Osteocyte (in vitro differentiated cells): Measurements from ENCODE around the gene CACTIN. TPM values are rescaled to one million over a fixed set of nuclear protein-coding genes. Genes with fewer than 3 reads are reported as not detected.

Experiments used
- DNase-seq: peaks from one replicate; pipeline ENCODE4 v3.0.0; 2021; ENCODE audit warnings: mixed read lengths; ENCODE audit not compliant: unreplicated experiment; ENCODE audit errors: extremely low spot score
- H3K27ac Mint-ChIP-seq: one replicate; pipeline ENCODE4 v1.8.0; 2021; ENCODE audit warnings: mild to moderate bottlenecking, mixed read lengths; ENCODE audit not compliant: unreplicated experiment
- H3K27me3 Mint-ChIP-seq: one replicate; pipeline ENCODE4 v1.8.0; 2021; ENCODE audit warnings: mixed read lengths; ENCODE audit not compliant: unreplicated experiment
- H3K36me3 Mint-ChIP-seq: one replicate; pipeline ENCODE4 v1.8.0; 2021; ENCODE audit warnings: mixed read lengths; ENCODE audit not compliant: unreplicated experiment
- H3K4me1 Mint-ChIP-seq: one replicate; pipeline ENCODE4 v1.8.0; 2021; ENCODE audit warnings: mixed read lengths; ENCODE audit not compliant: unreplicated experiment
- H3K4me3 Mint-ChIP-seq: one replicate; pipeline ENCODE4 v1.8.0; 2021; ENCODE audit warnings: mild to moderate bottlenecking, moderate library complexity, mixed read lengths; ENCODE audit not compliant: unreplicated experiment
- H3K9me3 Mint-ChIP-seq: one replicate; pipeline ENCODE4 v1.8.0; 2021; ENCODE audit warnings: mixed read lengths; ENCODE audit not compliant: unreplicated experiment
- CTCF ChIP-seq: fragments of 200-600 bp; sonication (generic); IDR thresholded peaks from 2 replicates; pipeline ENCODE4 v1.5.0; 2021; ENCODE audit warnings: antibody characterized with exemption, mild to moderate bottlenecking, moderate library complexity
- total RNA-seq: library from RNA; stranded (reverse); gene quantifications from 2 replicates; pipeline ENCODE4 v1.2.1, GENCODE V29; 2021

CACTIN gene
- total RNA-seq, 1 donor from 2014 or later, result 24.7 TPM

DNA sequence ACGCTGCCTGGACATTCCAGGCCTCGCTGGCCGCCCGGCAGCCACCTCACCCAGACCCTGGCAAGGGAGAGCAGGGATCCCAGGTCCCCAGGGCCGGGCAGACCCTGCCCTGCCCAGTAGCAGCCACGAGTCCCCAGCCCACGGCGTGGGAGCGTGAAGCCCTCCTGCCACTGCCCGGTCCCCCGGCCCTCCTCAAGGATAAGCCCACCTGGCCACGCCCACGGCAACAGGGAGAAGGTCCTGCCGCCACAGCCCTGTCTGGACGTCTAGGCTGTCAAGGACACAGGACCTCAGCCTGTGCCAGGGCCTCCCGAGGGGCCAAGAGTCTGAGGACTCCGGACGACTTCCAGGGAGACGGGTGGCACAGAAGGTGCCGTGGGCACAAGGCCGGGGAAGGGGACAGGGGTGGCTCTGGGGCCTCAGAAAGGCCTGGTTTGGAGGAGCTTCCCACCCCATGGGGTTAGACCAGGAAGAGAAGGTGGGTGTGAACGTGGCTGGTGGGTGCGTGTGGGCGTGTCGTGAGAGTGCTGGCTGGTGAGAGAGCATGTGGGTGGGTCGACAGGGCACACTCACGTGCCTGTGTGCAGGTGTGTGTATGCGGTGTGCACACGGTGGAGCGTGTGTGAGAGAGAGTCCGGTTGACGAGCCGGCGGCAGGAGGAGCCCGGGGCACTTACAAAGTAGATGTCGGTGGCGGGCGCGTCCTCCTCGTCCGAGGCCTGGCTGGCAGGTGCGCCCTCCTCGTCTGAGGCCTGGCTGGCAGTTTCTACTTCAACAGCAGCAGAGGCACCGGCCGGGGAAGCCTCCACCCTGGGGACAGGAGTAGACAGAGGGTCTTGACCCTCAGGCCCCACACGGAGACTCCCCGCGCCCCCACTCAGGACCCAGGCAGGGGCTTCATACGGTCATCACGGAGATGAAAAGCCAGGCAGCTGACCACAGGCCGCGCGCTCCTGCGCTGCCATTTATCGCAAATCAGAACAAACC, 11.9 kb upstream of the CACTIN start:
- no peak for DNase-seq
- H3K27me3 Mint-ChIP-seq, result no peaks in the 10 kb centered on the region
- no peaks in the 10 kb centered on the region for H3K4me1 Mint-ChIP-seq
- H3K4me3 Mint-ChIP-seq, result no peak overlapping the region
- H3K27ac Mint-ChIP-seq, result no peak overlapping the region
- H3K36me3 Mint-ChIP-seq, result peaks cover 19% of the 10 kb centered on the region
- H3K9me3 Mint-ChIP-seq, result no peaks in the 10 kb centered on the region
- no peak for TF ChIP-seq CTCF

- Mint-ChIP-seq H3K36me3 (peaks cover 19% of the 10 kb centered on the region), H3K9me3 (no peaks in the 10 kb centered on the region), H3K27me3 (no peaks in the 10 kb centered on the region), H3K4me3 (no peak overlapping the region), H3K27ac (no peak overlapping the region), H3K4me1 (no peaks in the 10 kb centered on the region)
- DNase-seq, result no peak
- TF ChIP-seq CTCF, result no peak
These were observed 11.0 kb upstream of the CACTIN start for GRCh38 chr19:3637621-3638020.

DNA sequence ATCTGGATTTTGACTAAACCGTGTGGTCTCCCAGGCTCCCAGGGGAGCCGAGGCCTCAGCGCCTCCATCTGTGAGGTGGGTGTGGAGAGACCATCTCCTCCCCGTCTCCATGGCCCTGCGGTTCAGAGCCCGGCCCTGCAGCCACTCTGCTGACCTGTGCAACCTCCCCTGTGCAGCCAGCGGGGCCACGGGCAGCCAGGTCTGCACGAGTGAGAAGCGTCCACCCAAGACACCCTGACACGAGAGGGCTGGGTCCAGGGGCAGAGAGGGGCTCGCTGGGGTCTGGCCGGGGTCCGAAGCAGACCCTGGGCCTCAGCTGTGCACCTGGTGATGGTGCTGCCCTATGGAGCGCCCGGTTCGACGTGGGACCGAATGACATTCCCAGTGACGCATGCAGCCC, 10.4 kb upstream of the CACTIN start:
- no peak for DNase-seq
- no peaks in the 10 kb centered on the region for H3K4me1 Mint-ChIP-seq
- H3K36me3 Mint-ChIP-seq, result peaks cover 16% of the 10 kb centered on the region
- no peak for TF ChIP-seq CTCF
- H3K27ac Mint-ChIP-seq, result no peak overlapping the region
- H3K4me3 Mint-ChIP-seq, result no peak overlapping the region
- no peaks in the 10 kb centered on the region for H3K9me3 Mint-ChIP-seq
- no peaks in the 10 kb centered on the region for H3K27me3 Mint-ChIP-seq

GRCh38 chr19:3636506-3636905, 9.9 kb upstream of the CACTIN start:
- Mint-ChIP-seq H3K4me3 (no peak overlapping the region), H3K9me3 (no peaks in the 10 kb centered on the region), H3K27me3 (no peaks in the 10 kb centered on the region), H3K27ac (no peak overlapping the region), H3K36me3 (peaks cover 12% of the 10 kb centered on the region), H3K4me1 (no peaks in the 10 kb centered on the region)
- no peak for DNase-seq
- TF ChIP-seq CTCF, result no peak

- H3K36me3 Mint-ChIP-seq, result peaks cover 13% of the 10 kb centered on the region
- no peak for TF ChIP-seq CTCF
- H3K27ac Mint-ChIP-seq, result no peak overlapping the region
- DNase-seq, result no peak
- H3K4me3 Mint-ChIP-seq, result no peak overlapping the region
- H3K27me3 Mint-ChIP-seq, result no peaks in the 10 kb centered on the region
- no peaks in the 10 kb centered on the region for H3K9me3 Mint-ChIP-seq
- no peaks in the 10 kb centered on the region for H3K4me1 Mint-ChIP-seq
These were observed 8.0 kb upstream of the CACTIN start for GRCh38 chr19:3634496-3635045.
